CD14-positive monocyte (primary cell): ENCODE measurements around the gene EIF2S3B. TPM values are rescaled to one million over a fixed set of nuclear protein-coding genes. Genes with fewer than 3 reads are reported as not detected.

Experiments used
- DNase-seq, 3 donors: peaks; one replicate each; pipeline ENCODE4 v3.0.0-alpha.2; 2011 to 2022
- H2AFZ ChIP-seq: 2 replicates; pipeline ENCODE4 v1.6.0; 2012; ENCODE audit warnings: mild to moderate bottlenecking, low read depth, low read length, inconsistent platforms; ENCODE audit not compliant: insufficient read depth, poor library complexity, severe bottlenecking
- H3K27ac ChIP-seq, 2 donors: 1 replicate in 1 of 2; 2 replicates in 1 of 2; pipeline ENCODE4 v1.5.1; 2012 to 2013; ENCODE audit warnings: low read length in 2 of 2, control low read depth in 1 of 2, inconsistent platforms in 1 of 2, low read depth in 1 of 2, mild to moderate bottlenecking in 1 of 2
- H3K27me3 ChIP-seq, 2 donors: one replicate each; pipeline versions ENCODE4 v1.6.0 to v1.6.1; 2011 to 2013; ENCODE audit warnings: low read length in 2 of 2; ENCODE audit not compliant: control insufficient read depth in 2 of 2, insufficient read depth in 2 of 2
- H3K36me3 ChIP-seq, 2 donors: replicated peaks in 1 of 2; 1 replicate in 1 of 2; 2 replicates in 1 of 2; pipeline versions ENCODE4 v1.5.1 to v1.6.1; 2012 to 2013; ENCODE audit warnings: low read length in 2 of 2, control low read depth in 1 of 2, inconsistent platforms in 1 of 2, mild to moderate bottlenecking in 1 of 2; ENCODE audit not compliant: insufficient read depth in 2 of 2, control insufficient read depth in 1 of 2
- H3K4me1 ChIP-seq, 2 donors: 1 replicate in 1 of 2; 2 replicates in 1 of 2; pipeline versions ENCODE4 v1.5.1 to v1.6.1; 2012 to 2013; ENCODE audit warnings: low read length in 2 of 2, control low read depth in 1 of 2, inconsistent platforms in 1 of 2, mild to moderate bottlenecking in 1 of 2, moderate library complexity in 1 of 2; ENCODE audit not compliant: insufficient read depth in 2 of 2, control insufficient read depth in 1 of 2
- H3K4me2 ChIP-seq: replicated peaks from 2 replicates; pipeline ENCODE3; 2012; ENCODE audit warnings: low read length, moderate library complexity, mild to moderate bottlenecking; ENCODE audit not compliant: poor library complexity, severe bottlenecking; ENCODE audit errors: extremely low read depth
- H3K4me3 ChIP-seq, 3 experiments: fragments of 200-600 bp in 1 of 3; sonication (generic) in 1 of 3; replicated peaks in 1 of 3; 1 replicate in 2 of 3; 2 replicates in 1 of 3; pipeline ENCODE4 v1.5.1; 2011 to 2013; ENCODE audit warnings: low read length in 3 of 3, mild to moderate bottlenecking in 3 of 3, control low read depth in 2 of 3, low read depth in 2 of 3, inconsistent platforms in 1 of 3, moderate library complexity in 1 of 3
- H3K79me2 ChIP-seq: 2 replicates; pipeline ENCODE4 v1.6.0; 2012; ENCODE audit warnings: mild to moderate bottlenecking, control low read depth, inconsistent platforms, low read length, moderate library complexity; ENCODE audit not compliant: insufficient read depth
- H3K9ac ChIP-seq: 2 replicates; pipeline ENCODE4 v1.6.0; 2017; ENCODE audit warnings: low read length, mild to moderate bottlenecking; ENCODE audit not compliant: insufficient read depth, poor library complexity, severe bottlenecking
- H3K9me3 ChIP-seq, 2 donors: replicated peaks in 1 of 2; 1 replicate in 1 of 2; 2 replicates in 1 of 2; pipeline versions ENCODE4 v1.5.1 to v1.6.1; 2012 to 2013; ENCODE audit warnings: low read length in 2 of 2, control low read depth in 1 of 2; ENCODE audit not compliant: control insufficient read depth in 1 of 2, insufficient read depth in 1 of 2
- H4K20me1 ChIP-seq: 2 replicates; pipeline ENCODE4 v1.6.0; 2012; ENCODE audit warnings: mild to moderate bottlenecking, low read length, control low read depth, moderate library complexity; ENCODE audit not compliant: insufficient read depth
- H3K27ac Mint-ChIP-seq, 7 donors: one replicate each; pipeline ENCODE4 v1.8.0; 2020; ENCODE audit warnings: mild to moderate bottlenecking in 7 of 7, mixed read lengths in 7 of 7, moderate library complexity in 6 of 7, inconsistent platforms in 2 of 7
- H3K27me3 Mint-ChIP-seq, 3 donors: one replicate each; pipeline ENCODE4 v1.8.0; 2021 to 2022; ENCODE audit warnings: low read depth in 3 of 3, mild to moderate bottlenecking in 3 of 3, mixed read lengths in 3 of 3, moderate library complexity in 3 of 3, inconsistent platforms in 1 of 3
- H3K36me3 Mint-ChIP-seq, 2 donors: one replicate each; pipeline ENCODE4 v1.8.0; 2020; ENCODE audit warnings: mixed read lengths in 2 of 2, inconsistent platforms in 1 of 2, mild to moderate bottlenecking in 1 of 2
- H3K4me1 Mint-ChIP-seq: one replicate; pipeline ENCODE4 v1.8.0; 2020; ENCODE audit warnings: mild to moderate bottlenecking, mixed read lengths
- H3K4me3 Mint-ChIP-seq, 2 donors: one replicate each; pipeline ENCODE4 v1.8.0; 2020; ENCODE audit warnings: mild to moderate bottlenecking in 2 of 2, mixed read lengths in 2 of 2, moderate library complexity in 1 of 2
- H3K9me3 Mint-ChIP-seq, 7 donors: one replicate each; pipeline ENCODE4 v1.8.0; 2020 to 2022; ENCODE audit warnings: mixed read lengths in 7 of 7, mild to moderate bottlenecking in 6 of 7, moderate library complexity in 6 of 7, inconsistent platforms in 2 of 7
- CTCF ChIP-seq: fragments of 200-600 bp; IDR thresholded peaks from one replicate; pipeline ENCODE4 v1.8.0; 2022; ENCODE audit warnings: antibody characterized with exemption, mild to moderate bottlenecking
- WGBS: methylation state at CpG from one replicate; pipeline ENCODE4 v1.1.5; 2013; ENCODE audit warnings: missing lambda C conversion rate; ENCODE audit not compliant: insufficient coverage; 5-methylcytosine and 5-hydroxymethylcytosine counted together
- intact Hi-C, 2 donors: fragments of 100-400 bp; cut with micrococcal nuclease; formaldehyde crosslinking; loops; one replicate each; pipeline versions ENCODE4 v1.15.0 to v1.15.1; 2023
- polyA plus RNA-seq, 3 donors: library from polyadenylated mRNA; depleted of rRNA in 1 of 3; unstranded in 2 of 3; stranded (reverse) in 1 of 3; fragments of 300-500 nt in 2 of 3; fragments of >200 nt in 1 of 3; fragmentation: Illumina TruSeq in 2 of 3; gene quantifications; 1 replicate in 2 of 3; 2 replicates in 1 of 3; pipeline ENCODE4 v1.2.3, GENCODE V29; 2012 to 2021

Gene EIF2S3B
- polyA plus RNA-seq, 3 donors, result 0.30 to 2.5 (median 0.37) TPM

GRCh38 chr12:10553148-10553547, 47.5 kb downstream of the EIF2S3B start:
- H3K4me3 Mint-ChIP-seq, result no peak overlapping the region
- Histone ChIP-seq H3K4me3 (no peak overlapping the region), H3K79me2 (no peaks in the 10 kb centered on the region), H3K4me1 (no peaks in the 10 kb centered on the region), H3K9ac (no peak overlapping the region), H2AFZ (no peak overlapping the region), H3K27me3 (no peaks in the 10 kb centered on the region), H3K9me3 (peaks cover 0 to 6% of the 10 kb centered on the region in 2 donors), H3K36me3 (no peaks in the 10 kb centered on the region), H4K20me1 (no peaks in the 10 kb centered on the region), H3K27ac (no peak overlapping the region), H3K4me2 (no peak overlapping the region)
- H3K27ac Mint-ChIP-seq, result no peak overlapping the region
- no peak for TF ChIP-seq CTCF
- no CpG with 5 or more reads among the region's 1 CpG for WGBS
- no peaks in the 10 kb centered on the region for H3K4me1 Mint-ChIP-seq
- H3K27me3 Mint-ChIP-seq, result peaks cover 0 to 2% (median 2%) of the 10 kb centered on the region in 3 donors
- no peak for DNase-seq
- H3K36me3 Mint-ChIP-seq, result no peaks in the 10 kb centered on the region
- intact Hi-C loops, result no loop called here
- H3K9me3 Mint-ChIP-seq, result peaks cover 2 to 16% (median 11%) of the 10 kb centered on the region in 7 donors

GRCh38 chr12:10554228-10554755, 48.6 kb downstream of the EIF2S3B start:
- H3K9me3 Mint-ChIP-seq, result peaks cover 2 to 16% (median 11%) of the 10 kb centered on the region in 7 donors
- no peak overlapping the region for H3K4me3 Mint-ChIP-seq
- H3K27ac ChIP-seq, result no peak overlapping the region

More at GRCh38 chr12:10554228-10554755, 48.6 kb downstream of the EIF2S3B start:
- TF ChIP-seq CTCF, result no peak
- no peaks in the 10 kb centered on the region for H3K27me3 ChIP-seq
- H3K9me3 ChIP-seq, result peaks cover 0 to 6% of the 10 kb centered on the region in 2 donors
- H3K4me1 ChIP-seq, result no peaks in the 10 kb centered on the region
- Mint-ChIP-seq H3K4me1 (peaks cover 2% of the 10 kb centered on the region), H3K36me3 (no peaks in the 10 kb centered on the region), H3K27ac (no peak overlapping the region), H3K27me3 (peaks cover 0 to 2% (median 2%) of the 10 kb centered on the region in 3 donors)
- H2AFZ ChIP-seq, result no peak overlapping the region
- H3K4me2 ChIP-seq, result no peak overlapping the region
- H3K9ac ChIP-seq, result no peak overlapping the region
- H4K20me1 ChIP-seq, result no peaks in the 10 kb centered on the region
- intact Hi-C loops, result no loop called here
- no peaks in the 10 kb centered on the region for H3K79me2 ChIP-seq
- no CpG with 5 or more reads among the region's 6 CpGs for WGBS
- no peaks in the 10 kb centered on the region for H3K36me3 ChIP-seq
- no peak for DNase-seq
- no peak overlapping the region for H3K4me3 ChIP-seq
